CD4-positive, alpha-beta T cell treated with Interleukin-12 subunit alpha and Interleukin-12 subunit beta, for 1 hour (primary cell): ENCODE data around the gene GRN.

Experiments
- DNase-seq: peaks from one replicate; pipeline ENCODE4 v3.0.0-alpha.2; 2020

GRN gene

DNA sequence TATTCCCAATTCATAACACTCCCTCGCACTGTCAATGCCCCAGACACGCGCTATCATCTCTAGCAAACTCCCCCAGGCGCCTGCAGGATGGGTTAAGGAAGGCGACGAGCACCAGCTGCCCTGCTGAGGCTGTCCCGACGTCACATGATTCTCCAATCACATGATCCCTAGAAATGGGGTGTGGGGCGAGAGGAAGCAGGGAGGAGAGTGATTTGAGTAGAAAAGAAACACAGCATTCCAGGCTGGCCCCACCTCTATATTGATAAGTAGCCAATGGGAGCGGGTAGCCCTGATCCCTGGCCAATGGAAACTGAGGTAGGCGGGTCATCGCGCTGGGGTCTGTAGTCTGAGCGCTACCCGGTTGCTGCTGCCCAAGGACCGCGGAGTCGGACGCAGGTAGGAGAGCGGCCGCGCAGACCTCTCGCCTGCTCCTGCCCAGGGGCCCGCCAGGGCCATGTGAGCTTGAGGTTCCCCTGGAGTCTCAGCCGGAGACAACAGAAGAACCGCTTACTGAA is at the start of gene GRN:
Gene GRN (plus strand): TSS at position 364 of the 515 bp plus-strand sequence. CDS start 3,863 bp downstream, outside the sequence.
- DNase-seq = peak; percentile 90

- DNase-seq = no peak
Observed at GRCh38 chr17:44297975-44298374, 47.1 kb upstream of the GRN start.

GRCh38 chr17:44304651-44305050 is 40.5 kb upstream of the GRN start:
- no peak for DNase-seq

GRCh38 chr17:44307387-44308186 is 37.5 kb upstream of the GRN start:
- DNase-seq = no peak

DNA sequence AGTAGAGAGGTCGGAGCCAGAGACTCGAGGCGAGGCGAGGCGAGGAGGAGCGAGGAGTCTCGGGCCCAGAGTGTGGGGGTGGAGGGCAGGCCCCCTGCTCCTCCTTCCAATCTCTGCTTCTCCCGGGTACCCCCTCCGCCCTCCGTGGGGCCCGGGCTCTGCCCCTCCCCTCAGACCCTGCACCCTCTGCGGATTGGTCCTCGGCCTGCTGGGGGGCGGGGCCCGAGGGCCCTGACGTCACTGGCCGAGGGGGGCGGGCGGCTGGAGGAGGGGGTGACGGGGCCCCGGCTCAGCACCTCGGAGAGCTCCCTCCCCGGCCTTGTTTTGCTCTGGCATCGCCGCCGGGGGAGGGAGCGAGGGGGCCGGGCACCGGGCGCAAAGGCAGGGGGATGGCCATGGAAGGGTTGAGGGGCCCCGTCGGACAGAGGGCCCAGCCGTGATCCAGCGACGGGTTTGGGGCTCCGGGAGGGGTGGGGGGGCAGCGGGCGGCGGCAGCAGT is 36.7 kb upstream of the GRN start, which contains the start of gene RUNDC3A:
Gene RUNDC3A (plus strand): TSS at position 282 of the 499 bp plus-strand sequence. CDS start 232 bp downstream, outside the sequence.
- DNase-seq = peak; percentile 90

GRCh38 chr17:44308865-44309264 is 36.2 kb upstream of the GRN start:
- DNase-seq = no peak

- DNase-seq = no peak
Observed at GRCh38 chr17:44309472-44309871, 35.6 kb upstream of the GRN start.

DNA sequence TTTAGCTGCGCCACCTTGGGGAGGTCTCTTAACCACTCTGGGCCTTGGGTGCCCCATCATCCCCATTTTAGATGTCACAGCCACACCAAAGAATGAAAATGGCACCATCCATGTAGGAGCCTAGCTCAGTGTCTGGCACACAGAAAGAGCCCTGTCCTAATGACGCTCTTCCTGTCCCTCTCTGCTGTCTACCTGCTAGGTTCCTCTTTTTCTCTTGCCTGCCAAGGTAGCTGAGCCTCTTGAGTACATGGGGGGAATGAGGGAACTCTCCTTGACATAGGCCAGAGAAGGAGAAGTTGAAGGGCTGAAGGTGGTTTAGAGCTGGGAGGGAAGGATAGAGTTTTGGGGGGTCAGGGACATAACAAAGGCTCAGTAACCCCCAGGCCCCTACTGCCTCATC is 34.9 kb upstream of the GRN start:
- no peak for DNase-seq

DNA sequence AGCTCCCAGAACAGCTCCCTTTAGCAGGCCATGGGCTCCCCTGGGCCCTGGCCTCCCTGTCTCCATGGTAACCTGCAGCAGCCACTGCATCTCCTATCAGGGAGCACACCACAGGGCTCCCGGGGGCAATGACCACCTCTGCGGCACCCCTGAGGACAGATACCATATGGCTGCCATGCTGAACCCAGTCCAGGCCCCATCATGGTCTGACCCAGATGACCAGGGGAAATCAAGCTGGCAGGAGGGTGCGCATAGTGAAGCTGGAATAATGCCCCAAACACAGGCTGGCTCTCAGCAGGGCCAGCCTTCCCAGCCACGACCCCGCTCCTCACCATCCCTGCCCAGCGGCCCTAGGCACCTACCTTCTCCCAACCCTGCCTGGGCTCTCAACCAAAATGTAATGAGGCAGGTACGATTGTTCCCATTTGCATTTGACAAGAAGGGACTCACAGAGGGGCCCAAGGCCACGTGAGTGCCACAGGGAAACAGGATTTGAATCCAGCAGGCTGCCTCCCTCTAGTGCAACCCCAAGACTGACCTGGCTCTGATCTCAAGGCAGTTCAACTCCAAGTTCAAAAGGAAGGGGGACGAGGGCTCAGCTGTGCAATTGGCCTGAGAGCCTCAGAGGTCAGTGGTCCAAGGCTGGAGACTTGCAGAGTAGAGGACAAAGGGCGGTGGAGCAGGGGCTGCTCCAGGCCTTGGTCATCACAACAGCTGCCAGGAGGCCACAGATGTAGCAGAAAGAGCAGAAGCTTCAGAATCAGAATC is 34.3 kb upstream of the GRN start:
- no peak for DNase-seq

DNA sequence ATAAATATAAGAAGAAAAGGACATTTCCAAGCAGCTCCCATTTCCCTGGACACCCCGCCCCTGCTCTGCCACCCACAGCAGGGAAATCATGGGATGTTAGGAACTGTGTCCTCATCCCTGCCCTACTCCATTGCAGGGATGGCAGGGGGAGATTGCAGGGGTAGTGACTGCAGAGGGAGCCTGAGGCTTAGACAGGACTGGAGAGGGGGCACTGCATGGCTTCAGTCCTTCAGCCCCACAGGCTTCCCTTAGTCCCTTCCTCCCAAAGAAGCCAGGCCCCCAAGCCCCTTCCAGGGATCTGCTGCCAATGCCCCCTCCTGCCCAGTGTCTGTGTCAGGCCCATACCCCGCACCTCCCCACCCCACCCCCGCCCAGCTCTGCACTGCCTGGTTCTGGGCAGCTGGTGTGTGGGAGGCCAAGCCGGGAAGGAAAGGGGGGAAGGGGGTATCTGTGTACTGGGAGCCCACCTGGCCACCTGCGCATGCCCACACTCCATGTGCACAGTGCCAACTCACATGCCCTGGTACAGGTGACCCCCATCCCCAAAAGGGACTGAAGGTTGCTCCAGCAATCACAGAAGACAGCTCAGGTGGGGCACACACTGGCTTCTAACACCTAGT is 33.4 kb upstream of the GRN start:
- DNase-seq = no peak

DNA sequence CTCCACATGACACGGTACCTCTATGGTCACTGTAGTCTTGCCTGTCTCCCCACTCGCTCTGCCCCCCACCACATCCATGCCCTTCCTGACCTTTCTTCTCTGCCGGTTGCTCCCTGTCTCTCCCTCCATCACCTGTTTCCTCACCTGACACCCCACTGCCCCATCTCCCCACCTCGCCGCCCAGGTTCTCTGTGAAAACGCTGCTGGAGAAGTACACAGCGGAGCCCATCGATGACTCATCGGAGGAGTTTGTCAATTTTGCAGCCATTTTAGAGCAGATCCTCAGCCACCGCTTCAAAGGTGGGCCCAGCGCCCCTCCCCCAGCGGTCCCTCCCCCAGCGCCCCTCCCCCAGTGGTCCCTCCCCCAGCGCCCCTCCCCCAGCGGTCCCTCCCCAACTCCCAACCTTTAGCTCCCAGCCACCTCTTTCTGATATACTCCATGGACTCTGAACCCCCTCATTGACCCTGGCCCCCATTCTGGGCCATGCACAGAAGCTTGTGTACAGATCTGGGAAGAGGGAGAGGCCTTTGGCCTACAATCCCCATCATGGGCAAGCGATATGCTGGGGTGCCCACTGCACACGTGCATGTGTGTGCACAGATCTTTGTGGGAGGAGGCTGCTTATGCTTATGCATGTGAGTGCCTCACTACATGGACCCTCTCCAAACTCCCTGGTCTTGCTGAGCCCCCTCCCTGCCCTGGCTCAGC is 32.6 kb upstream of the GRN start:
- DNase-seq = no peak

GRCh38 chr17:44314031-44314430 is 31.1 kb upstream of the GRN start:
- no peak for DNase-seq

DNA sequence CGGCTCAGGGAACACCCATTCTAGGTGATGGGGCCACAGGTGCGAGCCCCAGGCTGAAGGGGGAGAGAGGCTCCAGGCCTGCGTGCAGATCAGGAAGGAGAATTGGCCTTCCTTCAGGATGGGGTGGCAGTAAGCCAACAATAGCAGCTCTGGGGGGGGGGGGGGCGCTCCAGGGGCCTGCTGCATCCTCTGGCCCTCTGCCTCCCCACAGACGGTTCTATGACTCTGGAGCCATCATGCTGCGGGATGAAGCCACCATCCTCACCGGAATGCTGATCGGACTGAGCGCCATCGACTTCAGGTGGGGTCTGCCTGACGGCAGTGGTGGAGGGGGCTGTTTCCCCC is 30.6 kb upstream of the GRN start:
- DNase-seq = no peak

- peak; percentile 34 for DNase-seq
Observed at GRCh38 chr17:44314869-44315661, 30.0 kb upstream of the GRN start.

- DNase-seq = no peak
Observed at GRCh38 chr17:44315760-44316731, 29.1 kb upstream of the GRN start.

DNA sequence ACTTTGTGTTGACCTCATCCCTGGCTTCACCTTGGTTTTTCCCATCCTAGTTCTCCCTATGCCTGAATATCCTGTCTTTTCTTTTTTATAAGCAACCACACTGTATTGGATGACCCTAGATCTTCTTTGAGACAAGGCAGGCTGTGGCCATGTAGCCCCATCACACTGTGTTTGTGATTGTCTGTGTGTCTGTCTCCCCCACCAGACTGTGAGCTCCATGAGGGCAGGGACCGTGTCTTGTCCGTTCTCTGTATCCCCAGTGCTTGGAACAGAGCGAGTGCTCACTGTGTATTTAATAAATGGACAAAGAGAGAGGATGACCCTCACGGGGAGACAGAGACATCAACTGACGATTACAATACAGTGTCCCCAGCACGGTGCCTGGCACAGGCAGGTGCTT is 27.6 kb upstream of the GRN start:
- DNase-seq = no peak

DNA sequence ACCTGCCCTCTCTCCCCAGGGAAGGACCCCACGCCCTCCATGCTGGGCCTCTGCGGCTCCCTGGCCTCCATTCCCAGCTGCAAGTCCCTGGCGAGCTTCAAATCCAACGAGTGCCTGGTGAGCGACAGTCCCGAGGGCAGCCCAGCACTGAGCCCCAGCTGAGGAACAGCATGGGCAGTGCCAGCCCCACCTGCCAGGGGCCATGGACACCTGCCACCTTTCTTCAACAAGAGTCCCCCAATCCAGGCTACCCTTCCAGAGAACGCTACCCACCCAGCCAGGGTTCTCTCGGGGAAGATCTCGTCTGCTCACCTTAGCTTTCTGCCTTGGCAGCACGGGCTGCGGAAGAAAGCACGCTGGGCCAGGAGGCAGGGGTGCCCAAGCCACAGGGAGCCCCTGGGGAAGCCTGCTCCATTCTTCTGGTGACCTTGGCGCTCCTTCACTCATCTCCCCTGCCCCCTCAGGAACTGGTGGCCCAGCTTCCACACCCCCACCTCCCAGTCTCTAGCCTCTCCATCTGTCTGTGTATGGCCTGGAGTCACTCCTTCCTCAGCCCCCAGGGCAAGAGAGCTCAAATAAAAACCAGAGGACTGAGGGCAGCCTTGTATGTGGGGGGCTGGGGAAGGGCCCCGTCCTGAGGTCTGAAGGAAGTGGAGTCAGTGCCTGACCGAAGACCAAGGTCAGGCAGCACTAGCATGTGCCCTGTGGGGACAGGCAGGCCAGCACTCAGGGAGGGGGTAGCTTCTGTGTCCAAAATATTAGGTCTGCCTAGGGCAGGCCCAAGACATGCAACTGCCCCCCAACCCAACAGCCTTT is 26.8 kb upstream of the GRN start:
- no peak for DNase-seq

DNA sequence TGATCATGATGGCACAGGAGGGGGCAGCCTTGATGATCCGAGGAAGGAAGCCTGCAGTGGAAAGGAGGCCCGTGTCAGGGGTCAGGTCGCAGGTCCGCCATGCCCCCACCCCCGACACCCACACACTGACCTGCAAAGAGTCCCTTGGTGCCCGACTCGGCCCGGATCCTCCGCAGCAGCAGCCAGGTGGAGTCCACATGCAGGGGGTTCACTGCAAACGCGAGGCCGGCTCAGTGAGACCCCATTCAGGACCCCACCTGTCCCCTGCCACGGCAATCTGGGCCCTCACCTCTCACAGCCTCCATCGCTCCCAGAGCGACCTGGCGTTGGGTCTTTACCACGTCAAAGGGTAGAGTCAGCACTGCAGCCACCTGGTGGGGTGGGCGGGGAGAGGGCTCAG is 25.0 kb upstream of the GRN start:
- DNase-seq = no peak

DNA sequence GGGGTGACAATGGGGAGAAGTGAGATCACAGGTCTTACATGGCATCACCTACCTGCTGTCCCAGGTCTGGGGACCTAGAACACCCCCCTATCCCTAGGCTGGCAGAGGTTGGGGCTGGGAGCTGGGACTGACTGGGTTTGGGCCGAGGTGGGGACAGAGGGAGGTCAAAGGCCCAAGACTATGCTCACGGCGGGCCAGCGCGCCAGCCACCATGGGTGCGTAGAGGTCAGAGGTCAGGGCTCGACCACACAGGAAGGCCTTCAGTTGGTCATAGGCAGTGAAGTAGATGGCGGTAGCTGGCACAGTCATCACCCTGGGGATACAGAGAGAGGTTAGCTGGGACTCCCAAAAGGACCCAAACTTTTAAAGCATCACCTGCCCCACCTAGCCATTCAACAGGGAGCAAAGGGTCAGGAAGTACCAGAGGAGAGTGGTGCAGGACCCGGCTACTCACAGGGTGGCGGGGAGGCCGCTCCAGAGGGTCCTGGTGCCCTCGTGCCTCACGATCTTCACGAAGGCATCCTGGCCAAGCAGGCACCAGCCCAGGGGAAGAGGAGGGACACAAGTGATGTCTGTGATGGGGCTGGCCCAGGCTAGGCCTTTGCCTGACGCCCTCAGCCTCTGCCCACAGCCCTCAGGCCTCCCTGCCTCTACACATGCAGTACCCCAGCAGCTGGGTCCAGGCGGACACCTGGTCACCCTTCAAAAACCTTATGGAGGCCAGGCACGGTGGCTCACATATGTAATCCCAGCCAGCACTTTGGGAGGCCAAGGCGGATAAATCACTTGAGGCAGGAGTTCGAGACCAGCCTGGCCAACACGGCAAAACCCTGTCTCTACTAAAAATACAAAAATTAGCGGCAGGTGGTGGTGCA is 23.6 kb upstream of the GRN start:
- DNase-seq = no peak
